Lower lobe of right lung (tissue), 2 donors: ENCODE results near the gene PMVK. TPM values are rescaled to one million over a fixed set of nuclear protein-coding genes. Genes with fewer than 3 reads are reported as not detected.

Experiments
- ATAC-seq, 2 donors: fragments of 200-7000 bp; cut with Tn5 transposase; one replicate each; pipeline ENCODE4 v1.9.1; 2020 to 2022; ENCODE audit warnings: mild to moderate bottlenecking in 2 of 2, moderate library complexity in 2 of 2
- DNase-seq: peaks from one replicate; pipeline ENCODE4 v3.0.0-alpha.2; 2020
- H3K27ac ChIP-seq: fragments of 200-600 bp; one replicate; pipeline ENCODE4 v1.8.0; 2022
- H3K27me3 ChIP-seq: fragments of 200-600 bp; one replicate; pipeline ENCODE4 v1.8.0; 2022; ENCODE audit warnings: low read depth
- H3K36me3 ChIP-seq: fragments of 200-600 bp; one replicate; pipeline ENCODE4 v1.8.0; 2022; ENCODE audit warnings: mild to moderate bottlenecking
- H3K4me1 ChIP-seq: fragments of 200-600 bp; one replicate; pipeline ENCODE4 v1.8.0; 2022
- H3K4me3 ChIP-seq: fragments of 200-600 bp; one replicate; pipeline ENCODE4 v1.8.0; 2022; ENCODE audit warnings: mild to moderate bottlenecking
- H3K9me3 ChIP-seq: fragments of 200-600 bp; one replicate; pipeline ENCODE4 v1.8.0; 2022
- CTCF ChIP-seq: fragments of 200-600 bp; IDR thresholded peaks from one replicate; pipeline ENCODE4 v1.8.0; 2022; ENCODE audit warnings: antibody characterized with exemption, mild to moderate bottlenecking
- intact Hi-C: fragments of 100-400 bp; cut with DNase I; formaldehyde crosslinking; loops from one replicate; pipeline ENCODE4 v1.11.0; 2022
- total RNA-seq: library from RNA; stranded (reverse); fragmentation: NEBNext Ultra II Directional; extraction: Animal tissue kit (Norgen Biotek cat#: 25700); gene quantifications from one replicate; pipeline ENCODE4 v1.2.1, GENCODE V29; 2021
- donor health status: DM: no; HTN: yes; CAD: no; lungs with severe emphysema.

PMVK gene
- total RNA-seq, 1 donor from 2014 or later = 34.1 TPM

DNA sequence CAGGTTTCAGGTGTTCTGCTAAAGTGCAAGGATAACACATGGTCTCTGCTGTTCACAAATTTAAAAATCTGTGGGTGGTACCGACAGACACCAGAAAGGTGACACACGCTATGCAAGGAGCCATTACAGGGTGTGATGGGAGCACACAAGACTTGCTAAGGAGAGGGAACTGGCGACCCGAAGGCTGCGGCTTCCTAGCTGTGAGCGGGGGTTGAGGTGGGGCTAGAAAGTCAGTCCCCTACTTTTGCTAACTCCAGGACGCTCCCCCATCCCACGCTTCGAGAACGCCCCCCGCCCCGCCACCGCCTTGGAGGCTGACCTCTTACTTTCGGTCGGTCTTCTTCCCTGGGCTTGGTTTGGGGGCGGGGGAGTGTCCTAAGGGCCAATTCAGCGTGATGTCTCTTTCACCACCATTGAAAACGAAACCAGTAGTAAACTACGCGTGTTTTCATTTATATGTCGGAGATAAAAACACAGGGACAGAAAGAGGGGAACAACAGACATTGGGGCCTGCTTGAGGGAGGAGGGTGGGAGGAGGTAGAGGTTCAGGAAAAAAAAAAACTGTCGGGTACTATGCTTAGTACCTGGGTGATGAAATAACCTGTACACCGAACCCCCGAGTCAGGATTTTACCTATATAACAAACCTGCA lies 39.0 kb upstream of the PMVK start:
- intact Hi-C loops = no loop called here
- ATAC-seq (no peak), DNase-seq (peak; percentile 81)
- no peak for TF ChIP-seq CTCF
- H3K27ac ChIP-seq = peak overlapping the region; percentile 98
- peaks cover 8% of the 10 kb centered on the region for H3K36me3 ChIP-seq
- peaks cover 39% of the 10 kb centered on the region for H3K4me1 ChIP-seq
- H3K9me3 ChIP-seq = no peaks in the 10 kb centered on the region
- H3K27me3 ChIP-seq = no peaks in the 10 kb centered on the region
- H3K4me3 ChIP-seq = peak overlapping the region; percentile 83

DNA sequence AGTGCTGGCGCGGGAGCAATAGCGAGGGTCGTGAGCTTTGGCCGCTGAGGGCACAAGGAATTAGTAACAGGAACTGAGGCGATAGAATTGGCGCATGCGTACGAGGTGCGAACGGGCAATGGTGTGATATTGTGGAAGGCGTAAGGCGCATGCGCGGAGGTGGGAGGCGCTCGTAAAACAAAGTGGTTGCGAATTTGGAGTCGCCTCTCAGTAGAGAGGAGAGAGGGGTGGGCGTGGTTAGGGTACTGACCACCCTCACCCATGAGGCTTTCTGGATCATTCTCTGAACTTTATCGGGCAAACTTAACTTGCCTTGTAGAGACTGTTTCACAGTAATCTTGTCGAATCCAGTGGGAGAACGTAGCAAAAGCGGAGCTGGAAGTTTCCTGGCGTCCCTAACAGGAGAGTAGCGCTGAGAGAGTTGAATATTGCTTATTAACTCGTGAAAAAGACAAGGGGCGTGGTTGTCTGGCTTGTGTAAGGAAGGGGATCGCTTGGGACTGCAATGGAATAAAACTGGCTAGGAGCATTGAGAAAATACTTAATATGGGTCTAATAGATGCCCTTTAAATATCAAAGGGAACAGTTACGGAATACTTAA lies 38.4 kb upstream of the PMVK start:
- peaks cover 45% of the 10 kb centered on the region for H3K4me1 ChIP-seq
- H3K27me3 ChIP-seq = no peaks in the 10 kb centered on the region
- TF ChIP-seq CTCF = no peak
- intact Hi-C loops = no loop called here
- ATAC-seq (peak; percentile 71 to 77), DNase-seq (peak; percentile 95)
- peak overlapping the region; percentile 98 for H3K27ac ChIP-seq
- H3K36me3 ChIP-seq = peaks cover 8% of the 10 kb centered on the region
- H3K4me3 ChIP-seq = peak overlapping the region; percentile 83
- H3K9me3 ChIP-seq = no peaks in the 10 kb centered on the region

DNA sequence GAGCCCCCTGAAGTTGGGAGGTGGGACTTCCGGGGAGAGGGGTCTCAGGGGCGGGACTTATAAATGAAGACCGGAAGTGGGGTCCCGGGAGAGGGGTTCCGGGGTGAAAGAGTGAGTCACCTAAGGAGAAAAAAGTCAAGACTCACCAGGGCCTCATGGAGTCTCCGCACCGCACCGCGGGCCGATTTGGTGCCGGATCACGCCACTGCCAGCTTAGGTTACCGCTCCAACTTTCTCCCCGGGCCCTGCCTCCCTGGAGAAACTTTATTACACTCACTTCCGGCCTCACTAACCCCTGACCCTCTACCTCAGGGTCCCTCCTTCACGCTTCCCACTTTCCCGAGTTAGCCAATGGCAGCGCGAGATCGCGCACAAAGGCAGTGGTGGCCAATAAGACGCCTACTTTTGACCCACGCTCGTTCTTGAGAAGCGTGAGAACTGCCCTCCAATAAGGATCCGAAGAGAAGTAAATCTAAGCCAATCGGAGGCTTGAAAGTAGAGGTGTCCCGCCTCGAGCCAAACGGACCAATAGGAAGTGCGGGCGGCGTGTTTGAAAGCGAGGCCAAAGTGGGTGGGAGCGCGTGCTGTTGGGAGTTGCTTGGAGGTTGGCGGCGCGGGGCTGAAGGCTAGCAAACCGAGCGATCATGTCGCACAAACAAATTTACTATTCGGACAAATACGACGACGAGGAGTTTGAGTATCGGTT lies 37.7 kb upstream of the PMVK start, which contains the start of gene CKS1B:
CKS1B (plus strand) TSS at position 580 of the 706 bp plus-strand sequence; CDS start at position 645, 65 bp downstream.
- Histone ChIP-seq H3K4me1 (peaks cover 52% of the 10 kb centered on the region), H3K4me3 (peak within 1 kb of the TSS; percentile 83), H3K27me3 (no peaks in the 10 kb centered on the region), H3K36me3 (peaks cover 11% of the 10 kb centered on the region), H3K27ac (peak within 1 kb of the TSS; percentile 98), H3K9me3 (no peaks in the 10 kb centered on the region)
- DNase-seq = peak; percentile 97
- ATAC-seq = peak; percentile 91 to 93
- intact Hi-C loops = no loop called here
- no peak for TF ChIP-seq CTCF

- peak overlapping the region; percentile 83 for H3K4me3 ChIP-seq
- H3K4me1 ChIP-seq = peaks cover 58% of the 10 kb centered on the region
- H3K27me3 ChIP-seq = no peaks in the 10 kb centered on the region
- peaks cover 15% of the 10 kb centered on the region for H3K36me3 ChIP-seq
- ATAC-seq = peak; percentile 75 to 82
- intact Hi-C loops = no loop called here
- no peaks in the 10 kb centered on the region for H3K9me3 ChIP-seq
- H3K27ac ChIP-seq = peak overlapping the region; percentile 98
- peak; percentile 98 for DNase-seq
- TF ChIP-seq CTCF = no peak
Observed at GRCh38 chr1:154973344-154974101, 37.0 kb upstream of the PMVK start.
